HEK293 (cell line): ENCODE measurements around the gene EXTL1.

Source experiments
- BCL11B ChIP-seq: fragments of 450-650 bp; formaldehyde crosslinking; IDR thresholded peaks from 2 replicates; pipeline ENCODE4 v1.5.1; 2016; ENCODE audit warnings: low read depth, missing biosample characterization, missing genetic modification characterization
- GLIS2 ChIP-seq: fragments of 450-650 bp; formaldehyde crosslinking; IDR thresholded peaks from 2 replicates; pipeline ENCODE4 v1.5.1; 2016; ENCODE audit warnings: missing biosample characterization, missing genetic modification characterization
- KLF1 ChIP-seq: fragments of 450-650 bp; formaldehyde crosslinking; IDR thresholded peaks from 2 replicates; pipeline ENCODE4 v1.5.1; 2016; ENCODE audit warnings: missing biosample characterization, missing genetic modification characterization
- TCF7L2 ChIP-seq: IDR thresholded peaks from 2 replicates; pipeline ENCODE4 v1.6.1; 2011; ENCODE audit warnings: low read depth, mild to moderate bottlenecking, inconsistent platforms, low read length, moderate library complexity, borderline replicate concordance
- TRIM28 ChIP-seq: IDR thresholded peaks from 2 replicates; pipeline ENCODE4 v1.6.1; 2011; ENCODE audit warnings: low read length, control low read depth, borderline replicate concordance
- ZFP37 ChIP-seq: fragments of 450-650 bp; formaldehyde crosslinking; IDR thresholded peaks from 2 replicates; pipeline ENCODE4 v1.5.1; 2016; ENCODE audit warnings: missing biosample characterization, missing genetic modification characterization
- ZNF133 ChIP-seq: fragments of 450-650 bp; formaldehyde crosslinking; IDR thresholded peaks from 2 replicates; pipeline ENCODE4 v1.5.1; 2016; ENCODE audit warnings: missing biosample characterization, missing genetic modification characterization
- ZNF211 ChIP-seq: fragments of 450-650 bp; formaldehyde crosslinking; IDR thresholded peaks from 2 replicates; pipeline ENCODE4 v1.5.1; 2016; ENCODE audit warnings: low read depth, missing biosample characterization, missing genetic modification characterization
- ZNF426 ChIP-seq: fragments of 450-650 bp; formaldehyde crosslinking; IDR thresholded peaks from 2 replicates; pipeline ENCODE4 v1.5.1; 2017; ENCODE audit warnings: missing biosample characterization, missing genetic modification characterization, mild to moderate bottlenecking, inconsistent platforms, moderate library complexity
- ZNF777 ChIP-seq: fragments of 450-650 bp; formaldehyde crosslinking; IDR thresholded peaks from 2 replicates; pipeline ENCODE4 v1.5.1; 2017; ENCODE audit warnings: missing biosample characterization, missing genetic modification characterization, borderline replicate concordance
- TF ChIP-seq, protein P1 (sequence below): fragments of 450-650 bp; formaldehyde crosslinking; IDR thresholded peaks from 2 replicates; pipeline ENCODE4 v1.5.1; 2016; ENCODE audit warnings: missing biosample characterization, missing genetic modification characterization
- TF ChIP-seq, protein P2 (sequence below): fragments of 450-650 bp; formaldehyde crosslinking; IDR thresholded peaks from 2 replicates; pipeline ENCODE4 v1.5.1; 2016; ENCODE audit warnings: missing biosample characterization, missing genetic modification characterization
- TF ChIP-seq, protein P3 (sequence below): fragments of 450-650 bp; formaldehyde crosslinking; optimal IDR thresholded peaks from 2 replicates; pipeline ENCODE3; 2016; ENCODE audit warnings: missing biosample characterization, mild to moderate bottlenecking, missing genetic modification characterization

DNA sequence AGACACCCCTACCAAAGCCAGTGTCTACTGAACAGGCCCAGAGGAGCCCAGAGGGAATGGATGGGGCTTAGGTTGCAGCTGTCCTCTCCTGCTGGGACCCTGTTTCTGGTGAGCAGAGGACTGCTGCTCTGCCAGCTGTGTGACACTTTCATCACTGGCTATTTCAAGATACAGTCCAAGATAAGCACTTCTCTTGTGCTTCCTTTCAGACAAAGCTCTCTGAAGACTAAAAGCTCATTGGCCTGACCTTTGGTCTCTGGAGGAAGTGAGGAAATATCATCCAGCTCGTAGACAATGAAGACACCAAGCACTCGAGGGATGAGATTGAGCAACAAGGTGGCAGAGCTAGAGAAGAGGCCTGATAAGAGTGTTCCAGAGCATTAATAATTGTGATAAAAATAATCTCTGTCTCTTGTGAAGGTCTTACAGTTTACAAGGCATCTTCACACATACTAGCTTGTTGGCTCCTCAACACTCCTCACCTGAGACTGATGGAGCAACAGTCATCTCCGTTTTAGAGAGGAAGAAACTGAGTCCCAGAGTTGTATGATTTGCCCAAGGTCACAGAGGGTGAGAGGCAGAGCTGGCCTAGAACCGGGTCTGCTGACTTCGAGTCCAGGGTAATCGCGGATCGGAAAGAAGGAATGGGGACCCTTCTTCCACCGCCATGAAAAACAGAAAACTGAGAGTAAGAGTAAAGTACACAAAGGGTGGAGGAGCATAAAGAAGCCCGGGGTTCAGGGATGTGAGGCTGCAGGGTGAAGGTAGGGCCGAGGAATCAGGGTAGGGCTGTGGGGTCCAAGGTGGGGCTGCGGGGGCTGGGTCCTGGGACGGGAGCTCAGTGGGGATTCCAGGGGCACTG, 24.4 kb upstream of the EXTL1 start:
- no peak for TF ChIP-seq ZNF133 (tag by site-specific recombination)
- no peak for TF ChIP-seq ZFP37 (tag by site-specific recombination)
- TF ChIP-seq ZNF777, result no peak
- no peak for TF ChIP-seq KLF1 (tag by site-specific recombination)
- TF ChIP-seq BCL11B, result no peak
- no peak for TF ChIP-seq TCF7L2
- TF ChIP-seq, protein P1, sequence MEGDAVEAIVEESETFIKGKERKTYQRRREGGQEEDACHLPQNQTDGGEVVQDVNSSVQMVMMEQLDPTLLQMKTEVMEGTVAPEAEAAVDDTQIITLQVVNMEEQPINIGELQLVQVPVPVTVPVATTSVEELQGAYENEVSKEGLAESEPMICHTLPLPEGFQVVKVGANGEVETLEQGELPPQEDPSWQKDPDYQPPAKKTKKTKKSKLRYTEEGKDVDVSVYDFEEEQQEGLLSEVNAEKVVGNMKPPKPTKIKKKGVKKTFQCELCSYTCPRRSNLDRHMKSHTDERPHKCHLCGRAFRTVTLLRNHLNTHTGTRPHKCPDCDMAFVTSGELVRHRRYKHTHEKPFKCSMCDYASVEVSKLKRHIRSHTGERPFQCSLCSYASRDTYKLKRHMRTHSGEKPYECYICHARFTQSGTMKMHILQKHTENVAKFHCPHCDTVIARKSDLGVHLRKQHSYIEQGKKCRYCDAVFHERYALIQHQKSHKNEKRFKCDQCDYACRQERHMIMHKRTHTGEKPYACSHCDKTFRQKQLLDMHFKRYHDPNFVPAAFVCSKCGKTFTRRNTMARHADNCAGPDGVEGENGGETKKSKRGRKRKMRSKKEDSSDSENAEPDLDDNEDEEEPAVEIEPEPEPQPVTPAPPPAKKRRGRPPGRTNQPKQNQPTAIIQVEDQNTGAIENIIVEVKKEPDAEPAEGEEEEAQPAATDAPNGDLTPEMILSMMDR (tag by site-specific recombination), result no peak
- TF ChIP-seq, protein P2, sequence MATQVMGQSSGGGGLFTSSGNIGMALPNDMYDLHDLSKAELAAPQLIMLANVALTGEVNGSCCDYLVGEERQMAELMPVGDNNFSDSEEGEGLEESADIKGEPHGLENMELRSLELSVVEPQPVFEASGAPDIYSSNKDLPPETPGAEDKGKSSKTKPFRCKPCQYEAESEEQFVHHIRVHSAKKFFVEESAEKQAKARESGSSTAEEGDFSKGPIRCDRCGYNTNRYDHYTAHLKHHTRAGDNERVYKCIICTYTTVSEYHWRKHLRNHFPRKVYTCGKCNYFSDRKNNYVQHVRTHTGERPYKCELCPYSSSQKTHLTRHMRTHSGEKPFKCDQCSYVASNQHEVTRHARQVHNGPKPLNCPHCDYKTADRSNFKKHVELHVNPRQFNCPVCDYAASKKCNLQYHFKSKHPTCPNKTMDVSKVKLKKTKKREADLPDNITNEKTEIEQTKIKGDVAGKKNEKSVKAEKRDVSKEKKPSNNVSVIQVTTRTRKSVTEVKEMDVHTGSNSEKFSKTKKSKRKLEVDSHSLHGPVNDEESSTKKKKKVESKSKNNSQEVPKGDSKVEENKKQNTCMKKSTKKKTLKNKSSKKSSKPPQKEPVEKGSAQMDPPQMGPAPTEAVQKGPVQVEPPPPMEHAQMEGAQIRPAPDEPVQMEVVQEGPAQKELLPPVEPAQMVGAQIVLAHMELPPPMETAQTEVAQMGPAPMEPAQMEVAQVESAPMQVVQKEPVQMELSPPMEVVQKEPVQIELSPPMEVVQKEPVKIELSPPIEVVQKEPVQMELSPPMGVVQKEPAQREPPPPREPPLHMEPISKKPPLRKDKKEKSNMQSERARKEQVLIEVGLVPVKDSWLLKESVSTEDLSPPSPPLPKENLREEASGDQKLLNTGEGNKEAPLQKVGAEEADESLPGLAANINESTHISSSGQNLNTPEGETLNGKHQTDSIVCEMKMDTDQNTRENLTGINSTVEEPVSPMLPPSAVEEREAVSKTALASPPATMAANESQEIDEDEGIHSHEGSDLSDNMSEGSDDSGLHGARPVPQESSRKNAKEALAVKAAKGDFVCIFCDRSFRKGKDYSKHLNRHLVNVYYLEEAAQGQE, result no peak
- no peak for TF ChIP-seq GLIS2 (tag by site-specific recombination)
- TF ChIP-seq, protein P3, sequence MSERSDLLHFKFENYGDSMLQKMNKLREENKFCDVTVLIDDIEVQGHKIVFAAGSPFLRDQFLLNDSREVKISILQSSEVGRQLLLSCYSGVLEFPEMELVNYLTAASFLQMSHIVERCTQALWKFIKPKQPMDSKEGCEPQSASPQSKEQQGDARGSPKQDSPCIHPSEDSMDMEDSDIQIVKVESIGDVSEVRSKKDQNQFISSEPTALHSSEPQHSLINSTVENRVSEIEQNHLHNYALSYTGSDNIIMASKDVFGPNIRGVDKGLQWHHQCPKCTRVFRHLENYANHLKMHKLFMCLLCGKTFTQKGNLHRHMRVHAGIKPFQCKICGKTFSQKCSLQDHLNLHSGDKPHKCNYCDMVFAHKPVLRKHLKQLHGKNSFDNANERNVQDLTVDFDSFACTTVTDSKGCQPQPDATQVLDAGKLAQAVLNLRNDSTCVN (tag by site-specific recombination), result no peak
- no peak for TF ChIP-seq ZNF426 (tag by site-specific recombination)
- TF ChIP-seq ZNF211, result no peak
- no peak for TF ChIP-seq TRIM28
